ENCODE data around the gene DEFB113.

GRCh38 chr6:49979584-49979983 lies 10.2 kb upstream of the DEFB113 start:
- TF ChIP-seq CTCF (IDR thresholded peaks at IDR 0.05) (no peak), POLR2A (IDR thresholded peaks at IDR 0.05) (no peak)

All from esophagus squamous epithelium (tissue), 4 donors.